ENCODE results near the gene GSTO2.

GRCh38 chr10:104274762-104275721, 6.1 kb downstream of the GSTO2 start:
- TF ChIP-seq, protein P1, sequence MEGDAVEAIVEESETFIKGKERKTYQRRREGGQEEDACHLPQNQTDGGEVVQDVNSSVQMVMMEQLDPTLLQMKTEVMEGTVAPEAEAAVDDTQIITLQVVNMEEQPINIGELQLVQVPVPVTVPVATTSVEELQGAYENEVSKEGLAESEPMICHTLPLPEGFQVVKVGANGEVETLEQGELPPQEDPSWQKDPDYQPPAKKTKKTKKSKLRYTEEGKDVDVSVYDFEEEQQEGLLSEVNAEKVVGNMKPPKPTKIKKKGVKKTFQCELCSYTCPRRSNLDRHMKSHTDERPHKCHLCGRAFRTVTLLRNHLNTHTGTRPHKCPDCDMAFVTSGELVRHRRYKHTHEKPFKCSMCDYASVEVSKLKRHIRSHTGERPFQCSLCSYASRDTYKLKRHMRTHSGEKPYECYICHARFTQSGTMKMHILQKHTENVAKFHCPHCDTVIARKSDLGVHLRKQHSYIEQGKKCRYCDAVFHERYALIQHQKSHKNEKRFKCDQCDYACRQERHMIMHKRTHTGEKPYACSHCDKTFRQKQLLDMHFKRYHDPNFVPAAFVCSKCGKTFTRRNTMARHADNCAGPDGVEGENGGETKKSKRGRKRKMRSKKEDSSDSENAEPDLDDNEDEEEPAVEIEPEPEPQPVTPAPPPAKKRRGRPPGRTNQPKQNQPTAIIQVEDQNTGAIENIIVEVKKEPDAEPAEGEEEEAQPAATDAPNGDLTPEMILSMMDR (IDR thresholded peaks at IDR 0.05; ENCODE audit: low read length) = peak; percentile 76
- no peak for TF ChIP-seq EZH2 (IDR thresholded peaks at IDR 0.05; ENCODE audit: borderline replicate concordance, low read length)
